K562 (cell line): ENCODE data around the gene RHCG. TPM values are rescaled to one million over a fixed set of nuclear protein-coding genes. Genes with fewer than 3 reads are reported as not detected.

ENCODE experiments used
- ATAC-seq: fragments of 200-7000 bp; cut with Tn5 transposase; 3 replicates; pipeline ENCODE4 v1.9.1; 2020; ENCODE audit warnings: moderate library complexity
- BruUV-seq: library from RNA; stranded (reverse); fragments of 400-500 nt; replicated peaks from 2 replicates; lab custom pipeline; 2021; lab: Mats Ljungman, UMichigan
- CTCF ChIA-PET: fragments of 300-600 bp; formaldehyde crosslinking; extraction: SDS; loops from one replicate; lab custom pipeline; 2021; ENCODE audit warnings: low intra/inter-chr PET ratio; lab: Yijun Ruan, JAX
- POLR2A ChIA-PET: fragments of 300-600, 350-650 bp; sonication (Branson Sonifier 250); formaldehyde crosslinking; extraction: SDS; loops from one replicate; lab custom pipeline; 2021; ENCODE audit warnings: antibody characterized with exemption, inconsistent platforms; lab: Yijun Ruan, JAX
- DNase-seq, 4 experiments: peaks; one replicate each; pipeline versions ENCODE4 v3.0.0 to v3.0.0-alpha.2; 2011 to 2018; ENCODE audit warnings: low spot score in 3 of 4, mixed read lengths in 3 of 4; ENCODE audit errors: extremely low read depth in 1 of 4
- FAIRE-seq: peaks from 2 replicates; lab custom pipeline; 2011; peaks lifted over from hg19 to GRCh38; lab: Jason Lieb, UNC
- H2AFZ ChIP-seq: 2 replicates; pipeline ENCODE4 v1.6.0; 2011; ENCODE audit warnings: low read depth, low read length, control low read depth, inconsistent platforms
- H3K27ac ChIP-seq: fragments of 200-600 bp; 3 replicates; pipeline ENCODE4 v1.8.0; 2011; ENCODE audit warnings: low read depth, mild to moderate bottlenecking, control low read depth, inconsistent platforms, low read length, moderate library complexity, mixed read lengths; ENCODE audit errors: extremely low read depth
- H3K27me3 ChIP-seq, 2 experiments: fragments of 300-600 bp in 1 of 2; 2 replicates in 1 of 2; 3 replicates in 1 of 2; pipeline versions ENCODE4 v1.6.0 to v1.8.0; 2011; ENCODE audit warnings: inconsistent platforms in 2 of 2, low read length in 2 of 2, mild to moderate bottlenecking in 1 of 2, mixed read lengths in 1 of 2, moderate library complexity in 1 of 2; ENCODE audit not compliant: control insufficient read depth in 2 of 2, insufficient read depth in 2 of 2
- H3K36me3 ChIP-seq: fragments of 300-600 bp; 3 replicates; pipeline ENCODE4 v1.8.0; 2011; ENCODE audit warnings: mild to moderate bottlenecking, low read length, inconsistent platforms; ENCODE audit not compliant: control insufficient read depth, insufficient read depth
- H3K4me1 ChIP-seq, 2 experiments: fragments of 200-600 bp in 1 of 2; replicated peaks in 1 of 2; 2 replicates in 1 of 2; 3 replicates in 1 of 2; pipeline versions ENCODE4 v1.5.1 to v1.8.0; 2011; ENCODE audit warnings: inconsistent platforms in 2 of 2, low read length in 2 of 2, mild to moderate bottlenecking in 1 of 2, mixed read lengths in 1 of 2, moderate library complexity in 1 of 2; ENCODE audit not compliant: control insufficient read depth in 2 of 2, insufficient read depth in 2 of 2
- H3K4me2 ChIP-seq: 2 replicates; pipeline ENCODE4 v1.6.1; 2011; ENCODE audit warnings: low read length, control low read depth, inconsistent platforms, mixed read lengths; ENCODE audit not compliant: insufficient read depth
- H3K4me3 ChIP-seq: fragments of 200-600 bp; sonication (generic), shearing (Covaris generic); 2 replicates; pipeline ENCODE4 v1.5.1; 2016; ENCODE audit warnings: control low read depth, inconsistent platforms
- H3K79me2 ChIP-seq: fragments of 200-600 bp; 3 replicates; pipeline ENCODE4 v1.8.0; 2011; ENCODE audit warnings: low read length, inconsistent platforms; ENCODE audit not compliant: control insufficient read depth, insufficient read depth
- H3K9ac ChIP-seq, 2 experiments: 2 replicates each; pipeline versions ENCODE4 v1.6.0 to v1.6.1; 2011; ENCODE audit warnings: low read depth in 2 of 2, low read length in 2 of 2, control low read depth in 1 of 2, inconsistent platforms in 1 of 2, mild to moderate bottlenecking in 1 of 2, mixed read lengths in 1 of 2; ENCODE audit not compliant: insufficient read depth in 1 of 2
- H3K9me1 ChIP-seq: one replicate; pipeline ENCODE4 v1.6.0; 2011; ENCODE audit warnings: inconsistent platforms, mild to moderate bottlenecking, low read length, moderate library complexity; ENCODE audit not compliant: control insufficient read depth, insufficient read depth
- H3K9me3 ChIP-seq: replicated peaks from 2 replicates; pipeline ENCODE4 v1.5.1; 2011; ENCODE audit warnings: low read depth, low read length, inconsistent platforms; ENCODE audit not compliant: control insufficient read depth, insufficient read depth
- H4K20me1 ChIP-seq: replicated peaks from 2 replicates; pipeline ENCODE4 v1.6.1; 2011; ENCODE audit warnings: low read length, inconsistent platforms, mixed read lengths; ENCODE audit not compliant: control insufficient read depth, insufficient read depth
- ETV6 ChIP-seq, 3 experiments: fragments of 150-350 bp in 1 of 3; sonication (generic) in 1 of 3; formaldehyde crosslinking in 1 of 3; IDR thresholded peaks; 2 replicates each; pipeline versions ENCODE4 v1.6.1 to v1.8.0; 2014 to 2022; ENCODE audit warnings: borderline replicate concordance in 2 of 3, low read depth in 2 of 3, antibody characterized with exemption in 1 of 3, low read length in 1 of 3, mild to moderate bottlenecking in 1 of 3, missing genetic modification reagents in 1 of 3
- PKNOX1 ChIP-seq: fragments of 450-650 bp; IDR thresholded peaks from 2 replicates; pipeline ENCODE4 v1.6.1; 2016
- WGBS: fragments of 100-300 bp; shearing (Covaris generic); methylation state at CpG from one replicate; pipeline ENCODE4 v1.1.6; 2016; ENCODE audit warnings: low coverage, mixed read lengths; ENCODE audit not compliant: insufficient coverage; ENCODE audit errors: missing lambda C conversion rate; 5-methylcytosine and 5-hydroxymethylcytosine counted together
- in situ Hi-C: fragments of 300-500 bp; cut with MboI; formaldehyde crosslinking; loops from 4 replicates; pipeline ENCODE4 v1.15.0; 2018; ENCODE audit warnings: inconsistent platforms, mixed read lengths
- intact Hi-C: fragments of 100-400 bp; cut with micrococcal nuclease; formaldehyde crosslinking; loops from 2 replicates; pipeline ENCODE4 v1.14.2; 2022
- polyA plus RNA-seq, 8 experiments: library from polyadenylated mRNA; depleted of rRNA in 4 of 8; stranded (reverse) in 5 of 8; unstranded in 3 of 8; fragments of >200 nt; fragmentation: Nextera tagmentation in 2 of 8; fragmentation: Illumina TruSeq in 1 of 8; extraction: Ambion mirVana in 2 of 8; extraction: Trizol in 1 of 8; gene quantifications; 2 replicates each; pipeline versions ENCODE4 v1.2.1 to v1.2.3, GENCODE V29; 2011 to 2014; ENCODE audit warnings: inconsistent platforms in 1 of 8, missing spikeins in 1 of 8
- total RNA-seq, 7 experiments: library from RNA; depleted of rRNA in 6 of 7; stranded (reverse); fragments of >200 nt in 6 of 7; fragmentation: Illumina TruSeq in 2 of 7; extraction: Trizol in 2 of 7; gene quantifications; 2 replicates each; pipeline versions ENCODE4 v1.2.1 to v1.2.3, GENCODE V29; 2011 to 2021; ENCODE audit warnings: low replicate concordance in 1 of 7

The RHCG gene
- total and polyA plus RNA-seq, 9 of the 15 experiments (the other 6 are each of a cell fraction or from before 2014, with no cell fraction given): not detected

DNA sequence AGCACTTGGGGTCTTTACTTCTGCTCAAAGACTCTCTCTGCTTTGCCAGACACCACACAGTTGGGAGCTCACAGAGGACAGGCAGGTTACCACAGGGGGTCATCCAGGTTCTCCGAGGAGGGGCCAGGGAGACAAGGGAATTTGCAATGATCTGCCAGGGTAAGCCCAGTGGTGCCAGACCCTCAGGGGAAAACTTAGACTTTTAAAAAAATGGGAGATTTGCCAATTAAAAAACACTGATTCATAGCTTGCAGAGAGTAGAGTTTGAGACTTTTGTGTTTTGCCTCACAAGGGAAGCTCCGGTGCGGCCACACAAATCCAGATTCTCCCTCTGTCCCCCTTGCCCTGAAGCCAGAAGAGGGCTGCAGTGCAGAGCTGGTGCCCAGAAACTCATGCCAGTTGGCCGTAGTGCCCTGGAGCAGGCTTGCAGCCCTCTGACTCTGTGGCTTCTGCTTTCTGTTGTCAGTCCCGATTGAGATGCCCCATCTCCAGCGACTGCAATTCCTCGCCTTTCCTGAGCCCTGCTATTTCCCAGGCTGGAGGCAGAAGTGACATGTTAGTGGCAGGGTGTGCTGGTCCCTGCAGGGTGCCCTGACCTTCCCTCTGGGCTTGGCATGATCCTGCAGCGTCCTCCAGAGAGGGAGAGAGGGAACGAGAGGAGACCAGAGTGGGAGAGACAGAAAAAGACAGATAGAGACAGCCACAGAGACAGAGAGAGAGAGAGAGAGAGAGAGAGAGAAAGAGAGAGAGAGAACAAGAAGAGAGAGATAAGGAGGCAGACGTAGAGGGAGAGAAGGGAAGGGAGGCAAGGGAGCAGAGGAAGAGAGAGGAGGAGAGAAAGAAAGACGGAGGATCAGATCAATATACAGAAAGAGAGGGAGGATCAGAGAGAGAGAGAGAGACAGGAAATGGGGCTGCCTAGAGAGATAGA lies 46.0 kb downstream of the RHCG start:
- ChIA-PET POLR2A (no interaction called here), CTCF (interaction anchor here (0.7 kb wide), 1 partner anchor 17 kb away, joined by 4 read pairs; no protein-coding TSS in a partner anchor)
- intact Hi-C loops (no loop called here), in situ Hi-C loops (no loop called here)
- Histone ChIP-seq H3K9me3 (no peaks in the 10 kb centered on the region), H3K4me1 (no peaks in the 10 kb centered on the region), H3K9me1 (peaks cover 4% of the 10 kb centered on the region), H3K27ac (no peak overlapping the region), H3K27me3 (peaks cover 8 to 44% of the 10 kb centered on the region in 2 experiments), H2AFZ (no peak overlapping the region), H3K4me3 (no peak overlapping the region), H3K36me3 (no peaks in the 10 kb centered on the region), H3K79me2 (no peaks in the 10 kb centered on the region), H3K4me2 (no peak overlapping the region), H3K9ac (no peak overlapping the region), H4K20me1 (peaks cover 8% of the 10 kb centered on the region; the same call in 1 of the 2 replicates)
- FAIRE-seq: no peak
- BruUV-seq: no TSS peak
- ATAC-seq: no peak
- WGBS: 0% methylated on average over 10 of the region's 11 CpGs
- TF ChIP-seq PKNOX1: 0 out of 2 replicates have a peak, but pooled peaks have one; percentile 13
- no peak for TF ChIP-seq ETV6 (IDR thresholded peaks at IDR 0.05; ENCODE audit: borderline replicate concordance in 1 of 2, low read depth in 2 of 2, low read length in 1 of 2)
- TF ChIP-seq ETV6 (CRISPR knock-in tag; IDR thresholded peaks at IDR 0.05; ENCODE audit: borderline replicate concordance): no peak
- no peak for DNase-seq
